ENCODE results near the gene NAA40. TPM values are rescaled to one million over a fixed set of nuclear protein-coding genes. Genes with fewer than 3 reads are reported as not detected.

Gene NAA40
- total and polyA plus RNA-seq, 12 donors, result 13.0 to 38.8 (median 19.7) TPM

DNA sequence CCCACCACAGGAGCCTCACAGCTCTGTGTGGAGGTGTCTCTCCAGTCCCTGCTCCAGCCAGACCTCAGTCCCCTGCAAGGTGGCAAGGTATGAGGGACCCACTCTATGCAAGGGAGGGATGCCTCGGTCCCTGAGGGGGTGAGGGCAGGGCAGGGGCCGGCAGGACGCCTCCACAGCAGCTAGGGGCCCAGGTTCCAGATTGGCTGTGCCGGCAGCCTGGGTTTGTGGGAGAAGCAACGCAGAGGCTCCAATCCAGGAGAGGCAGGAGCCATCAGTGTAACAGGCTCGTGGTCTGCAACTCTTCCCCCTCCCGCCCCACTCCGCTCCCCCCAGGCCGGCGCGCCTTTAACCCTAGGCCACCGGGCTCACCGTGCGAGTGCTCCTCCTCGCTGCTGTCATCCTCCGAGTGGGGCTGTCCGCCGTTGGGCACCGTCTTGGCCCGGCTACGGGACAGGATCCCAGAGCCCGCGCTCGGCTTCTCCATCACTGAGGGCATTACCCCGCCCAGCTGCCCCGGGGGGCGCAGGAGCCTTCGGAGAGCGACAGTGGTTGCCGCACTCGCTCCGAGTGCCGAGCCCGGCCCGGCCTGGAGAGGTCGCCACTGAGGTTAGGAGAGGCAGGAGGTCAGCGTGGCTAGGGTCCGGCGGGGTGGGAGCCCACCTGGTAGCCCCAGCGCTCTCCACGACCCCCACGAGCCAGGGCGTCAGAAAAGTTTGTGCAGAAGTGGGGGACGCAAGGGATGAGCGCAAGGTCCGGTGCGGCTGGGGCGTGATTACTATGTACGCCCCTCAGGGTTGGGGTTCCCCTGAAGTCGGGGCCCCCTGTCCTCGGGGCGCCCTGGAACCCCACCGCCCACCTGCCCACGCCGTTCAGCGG, 22.6 kb upstream of the NAA40 start:
- DNase-seq, result peak; percentile 56 to 66
- H3K36me3 ChIP-seq, result no peaks in the 10 kb centered on the region
- H3K27ac ChIP-seq, result peak overlapping the region in 8 of 10 donors; percentile 13 to 97 (median 95)
- peaks cover 0 to 47% (median 0%) of the 10 kb centered on the region in 7 donors for H3K27me3 ChIP-seq
- 3% methylated on average over 56 of the region's 56 CpGs for WGBS, 2 donors
- H3K4me3 ChIP-seq, result peak overlapping the region; percentile 39 to 67 (median 60)
- ATAC-seq, result no peak
- intact Hi-C loops (cut with DNase I), result loop anchor here in 2 of 10 donors (2.0 to 5.0 kb wide), 3 partner anchors 29 to 44 kb away; no protein-coding TSS in a partner anchor
- peaks cover 39 to 64% (median 54%) of the 10 kb centered on the region in 9 donors for H3K4me1 ChIP-seq
- TF ChIP-seq, protein P1, sequence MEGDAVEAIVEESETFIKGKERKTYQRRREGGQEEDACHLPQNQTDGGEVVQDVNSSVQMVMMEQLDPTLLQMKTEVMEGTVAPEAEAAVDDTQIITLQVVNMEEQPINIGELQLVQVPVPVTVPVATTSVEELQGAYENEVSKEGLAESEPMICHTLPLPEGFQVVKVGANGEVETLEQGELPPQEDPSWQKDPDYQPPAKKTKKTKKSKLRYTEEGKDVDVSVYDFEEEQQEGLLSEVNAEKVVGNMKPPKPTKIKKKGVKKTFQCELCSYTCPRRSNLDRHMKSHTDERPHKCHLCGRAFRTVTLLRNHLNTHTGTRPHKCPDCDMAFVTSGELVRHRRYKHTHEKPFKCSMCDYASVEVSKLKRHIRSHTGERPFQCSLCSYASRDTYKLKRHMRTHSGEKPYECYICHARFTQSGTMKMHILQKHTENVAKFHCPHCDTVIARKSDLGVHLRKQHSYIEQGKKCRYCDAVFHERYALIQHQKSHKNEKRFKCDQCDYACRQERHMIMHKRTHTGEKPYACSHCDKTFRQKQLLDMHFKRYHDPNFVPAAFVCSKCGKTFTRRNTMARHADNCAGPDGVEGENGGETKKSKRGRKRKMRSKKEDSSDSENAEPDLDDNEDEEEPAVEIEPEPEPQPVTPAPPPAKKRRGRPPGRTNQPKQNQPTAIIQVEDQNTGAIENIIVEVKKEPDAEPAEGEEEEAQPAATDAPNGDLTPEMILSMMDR (IDR thresholded peaks at IDR 0.05), result peak; percentile 21 to 67 (median 63)
- no peaks in the 10 kb centered on the region for H3K9me3 ChIP-seq

DNA sequence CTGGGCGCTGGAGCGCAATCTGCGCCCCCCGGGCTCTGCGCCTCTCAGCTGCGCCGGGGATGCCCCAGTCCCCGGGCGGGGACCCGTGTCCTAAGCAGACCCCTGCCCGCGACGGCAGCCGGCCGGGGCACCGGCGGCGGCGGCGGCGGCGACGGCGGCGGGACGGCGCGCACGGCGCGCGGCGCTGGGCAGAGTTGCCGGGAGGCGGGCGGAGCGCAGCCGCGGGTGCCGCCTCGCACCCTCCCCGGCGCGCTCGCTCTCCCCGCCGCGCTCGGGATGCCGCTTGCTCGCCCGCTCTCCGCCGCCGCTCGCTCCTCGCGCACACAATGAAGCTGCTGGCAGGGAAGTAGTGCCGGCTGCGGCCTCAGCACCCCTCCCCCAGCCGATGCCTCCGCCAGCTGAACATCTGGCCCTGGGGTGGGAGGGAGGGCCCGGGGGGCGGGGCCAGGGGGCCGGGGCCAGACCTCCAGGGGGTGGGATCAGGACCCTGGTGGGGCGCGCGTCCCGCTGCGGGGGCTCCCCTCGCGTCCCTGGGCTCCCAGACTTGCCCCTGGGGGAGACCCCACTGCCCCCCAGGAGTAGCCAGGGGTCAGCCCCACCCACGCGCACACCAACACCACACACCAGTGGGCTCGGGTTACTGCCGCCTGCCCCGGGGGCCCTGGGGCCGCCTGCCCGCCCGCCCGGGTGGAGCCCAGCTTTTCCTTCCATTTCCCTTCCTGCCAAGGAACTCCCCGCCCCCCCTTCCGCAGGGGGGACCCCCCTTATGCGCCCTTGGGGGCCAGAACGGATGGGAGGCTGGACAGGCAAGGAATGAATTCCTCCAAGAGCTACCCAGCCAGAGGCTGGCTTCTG, 21.7 kb upstream of the NAA40 start, which contains the start of gene RCOR2:
Gene RCOR2, minus strand, starts transcription at position 328 of the 855 bp plus-strand sequence. CDS start 708 bp downstream, outside the sequence.
- Histone ChIP-seq H3K4me3 (peak within 1 kb of the TSS; percentile 39 to 67 (median 60)), H3K4me1 (peaks cover 39 to 61% (median 54%) of the 10 kb centered on the region in 9 donors)
- 0 to 1% methylated on average over 47 to 83 of the region's 85 CpGs for WGBS, 2 donors

DNA sequence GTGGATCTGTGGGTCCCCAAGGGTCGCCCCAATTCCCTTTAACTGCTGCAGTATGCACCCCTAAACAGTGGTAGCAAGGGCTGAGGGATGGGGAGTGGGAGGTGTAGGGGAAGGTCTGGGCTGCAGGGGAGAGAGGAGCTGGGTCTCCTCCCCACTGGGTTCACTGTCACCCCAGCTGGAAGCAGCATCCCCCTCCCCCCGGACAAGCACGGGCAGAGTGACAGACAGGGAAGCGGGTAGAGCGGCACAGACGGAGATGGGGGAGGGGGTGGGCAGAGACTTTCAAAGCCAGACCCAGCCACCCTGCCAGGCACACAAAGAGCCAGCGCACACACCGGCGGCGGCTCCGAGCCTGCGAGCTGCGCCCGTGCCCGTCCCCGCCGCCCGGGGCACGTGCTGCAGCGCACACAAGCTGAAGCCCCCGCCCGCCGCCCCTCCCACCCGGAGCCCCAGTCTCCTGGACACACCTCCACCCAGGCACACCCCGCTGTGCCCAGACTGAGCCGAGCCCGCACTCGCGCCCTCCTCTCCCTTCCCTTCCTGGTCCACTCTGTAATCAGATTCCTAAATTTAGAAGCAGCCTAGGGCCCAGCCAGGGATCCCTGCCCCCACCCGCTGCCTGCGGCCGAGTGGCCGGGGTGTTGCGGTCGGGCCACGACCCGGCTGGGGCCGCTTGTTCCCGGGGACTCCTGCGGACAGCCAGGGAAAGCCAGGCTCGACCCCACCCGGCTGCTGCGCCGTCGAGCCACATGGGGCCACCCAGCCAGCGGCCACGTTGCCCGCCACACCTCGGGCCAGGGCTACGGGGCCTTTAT, 20.9 kb upstream of the NAA40 start:
- DNase-seq (peak; percentile 80 to 81), ATAC-seq (peak; percentile 42 to 79 (median 54))
- H3K4me1 ChIP-seq, result peaks cover 39 to 61% (median 54%) of the 10 kb centered on the region in 9 donors
- intact Hi-C loops (cut with DNase I), result loop anchor here in 3 of 10 donors (2.0 to 5.0 kb wide), 4 partner anchors 21 to 46 kb away; partner anchors contain the start of gene NAA40 (in 1 of the 3)
- no peaks in the 10 kb centered on the region for H3K9me3 ChIP-seq
- no peaks in the 10 kb centered on the region for H3K36me3 ChIP-seq
- TF ChIP-seq, protein P1 (IDR thresholded peaks at IDR 0.05), result no peak
- peak overlapping the region; percentile 35 to 67 (median 60) for H3K4me3 ChIP-seq
- WGBS, 2 donors, result 3 to 4% methylated on average over 47 to 50 of the region's 50 CpGs
- peak overlapping the region; percentile 83 to 97 (median 94) for H3K27ac ChIP-seq
- H3K27me3 ChIP-seq, result peaks cover 0 to 47% (median 0%) of the 10 kb centered on the region in 7 donors

More for the DNA sequence above, 21.7 kb upstream of the NAA40 start, which contains the start of gene RCOR2:
- ATAC-seq (peak; percentile 24 to 50 (median 38)), DNase-seq (peak; percentile 83 to 86)
- Histone ChIP-seq H3K27ac (peak within 1 kb of the TSS; percentile 83 to 97 (median 94)), H3K27me3 (peaks cover 0 to 47% (median 0%) of the 10 kb centered on the region in 7 donors), H3K9me3 (no peaks in the 10 kb centered on the region), H3K36me3 (no peaks in the 10 kb centered on the region)
- intact Hi-C loops (cut with DNase I), result loop anchor here in 2 of 10 donors (2.0 to 5.0 kb wide), 3 partner anchors 28 to 45 kb away; no protein-coding TSS in a partner anchor
- TF ChIP-seq, protein P1 (IDR thresholded peaks at IDR 0.05), result no peak
